ENCODE data around the gene STK32B.

STK32B gene

DNA sequence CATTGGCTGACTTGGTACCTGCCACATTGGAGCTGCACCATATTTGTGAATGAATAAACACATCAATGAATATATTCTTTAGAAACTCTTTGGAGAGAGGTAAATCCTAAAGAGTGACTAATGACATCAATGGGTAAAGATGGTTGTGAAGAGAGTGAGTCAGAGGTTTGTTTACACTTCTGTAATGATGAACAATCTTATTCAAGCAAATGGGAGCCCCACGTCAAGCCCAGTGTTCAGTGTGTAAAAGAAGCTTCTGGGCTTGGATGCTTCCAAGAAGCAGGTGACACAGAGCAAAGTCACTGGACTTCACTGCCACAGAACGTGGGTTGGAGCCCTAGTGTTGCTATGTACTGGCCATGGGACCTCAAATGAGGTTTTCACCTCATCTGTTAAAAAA lies 319.0 kb downstream of the STK32B start:
- H3K4me1 ChIP-seq (ENCODE audit: control insufficient read depth, insufficient read depth, low read length): no peaks in the 10 kb centered on the region
- H3K4me3 ChIP-seq (ENCODE audit: low read length in 2 of 2): no peak overlapping the region
- H3K27ac ChIP-seq (ENCODE audit: low read length): no peak overlapping the region
- no peaks in the 10 kb centered on the region for H3K36me3 ChIP-seq (ENCODE audit: control insufficient read depth in 2 of 2, insufficient read depth in 2 of 2, low read length in 2 of 2)
- peaks cover 0 to 10% of the 10 kb centered on the region in 2 donors for H3K9me3 ChIP-seq (ENCODE audit: control insufficient read depth in 2 of 2, low read length in 2 of 2)
- H3K27me3 ChIP-seq (ENCODE audit: control insufficient read depth in 1 of 2, insufficient read depth in 2 of 2, low read length in 2 of 2): no peaks in the 10 kb centered on the region
- H3K9ac ChIP-seq (ENCODE audit: low read length in 2 of 2): no peak overlapping the region

DNA sequence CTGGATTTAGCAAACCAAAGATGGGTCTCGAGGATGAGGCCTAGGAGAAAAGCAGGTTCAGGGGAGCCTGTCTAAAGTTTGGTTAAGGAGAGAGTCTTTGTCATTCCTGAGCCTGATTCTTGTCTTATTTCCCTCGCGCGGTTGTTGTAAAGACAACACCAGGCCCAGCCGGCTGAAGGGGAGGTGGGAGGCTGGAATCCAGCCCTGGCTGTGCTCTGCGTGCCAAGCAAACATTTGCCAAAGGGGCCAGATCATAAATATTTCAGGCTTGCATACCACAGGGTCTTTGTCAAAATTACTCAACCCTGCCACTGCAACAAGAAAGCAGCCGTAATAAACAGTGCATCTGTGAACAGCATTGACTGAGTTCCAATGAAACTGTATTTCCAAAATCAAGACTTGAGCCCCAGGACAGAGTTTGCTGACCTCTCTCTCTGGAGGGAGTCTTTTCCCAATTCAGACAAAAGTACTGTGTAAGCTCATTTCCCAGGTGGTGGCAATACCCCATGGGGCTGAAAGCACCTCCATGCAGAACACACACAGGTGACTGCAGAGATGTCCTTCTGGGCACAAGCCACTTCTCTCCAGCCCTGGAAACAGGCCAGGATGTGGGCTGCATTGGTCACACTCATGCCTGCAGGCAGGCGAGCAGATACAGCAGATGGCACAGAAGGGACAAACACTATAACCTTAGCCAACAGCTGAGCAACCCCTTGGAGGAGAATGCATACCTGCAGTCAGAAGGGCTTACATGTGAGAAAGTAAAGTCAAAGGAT lies 320.3 kb downstream of the STK32B start:
- no peak overlapping the region for H3K9ac ChIP-seq (ENCODE audit: low read length in 2 of 2)
- H3K27ac ChIP-seq (ENCODE audit: low read length): no peak overlapping the region
- H3K4me3 ChIP-seq (ENCODE audit: low read length in 2 of 2): no peak overlapping the region
- H3K9me3 ChIP-seq (ENCODE audit: control insufficient read depth in 2 of 2, low read length in 2 of 2): peaks cover 0 to 10% of the 10 kb centered on the region in 2 donors
- no peaks in the 10 kb centered on the region for H3K36me3 ChIP-seq (ENCODE audit: control insufficient read depth in 2 of 2, insufficient read depth in 2 of 2, low read length in 2 of 2)
- no peaks in the 10 kb centered on the region for H3K27me3 ChIP-seq (ENCODE audit: control insufficient read depth in 1 of 2, insufficient read depth in 2 of 2, low read length in 2 of 2)
- H3K4me1 ChIP-seq (ENCODE audit: control insufficient read depth, insufficient read depth, low read length): no peaks in the 10 kb centered on the region

DNA sequence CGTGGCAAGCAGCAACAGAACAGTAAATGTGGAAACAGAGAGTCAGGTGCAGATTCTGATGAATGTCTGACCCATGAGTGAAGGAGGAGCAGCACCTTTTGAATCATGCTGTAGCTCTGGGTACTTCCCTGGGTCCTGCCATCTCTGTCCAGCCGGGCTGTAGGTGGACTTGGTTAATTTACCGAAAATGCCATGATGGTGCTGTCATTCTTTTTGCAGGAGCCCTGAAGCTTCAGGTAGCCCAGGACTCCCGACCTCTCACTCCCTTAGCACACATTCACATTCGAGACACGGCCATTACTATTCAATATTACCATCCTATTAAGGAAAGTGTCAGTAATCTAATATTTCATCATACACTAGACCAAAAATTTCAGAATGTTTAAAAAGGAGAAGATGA lies 320.9 kb downstream of the STK32B start:
- no peak overlapping the region for H3K4me3 ChIP-seq (ENCODE audit: low read length in 2 of 2)
- H3K9me3 ChIP-seq (ENCODE audit: control insufficient read depth in 2 of 2, low read length in 2 of 2): peaks cover 0 to 10% of the 10 kb centered on the region in 2 donors
- H3K9ac ChIP-seq (ENCODE audit: low read length in 2 of 2): no peak overlapping the region
- no peak overlapping the region for H3K27ac ChIP-seq (ENCODE audit: low read length)
- no peaks in the 10 kb centered on the region for H3K4me1 ChIP-seq (ENCODE audit: control insufficient read depth, insufficient read depth, low read length)
- H3K27me3 ChIP-seq (ENCODE audit: control insufficient read depth in 1 of 2, insufficient read depth in 2 of 2, low read length in 2 of 2): no peaks in the 10 kb centered on the region
- no peaks in the 10 kb centered on the region for H3K36me3 ChIP-seq (ENCODE audit: control insufficient read depth in 2 of 2, insufficient read depth in 2 of 2, low read length in 2 of 2)

DNA sequence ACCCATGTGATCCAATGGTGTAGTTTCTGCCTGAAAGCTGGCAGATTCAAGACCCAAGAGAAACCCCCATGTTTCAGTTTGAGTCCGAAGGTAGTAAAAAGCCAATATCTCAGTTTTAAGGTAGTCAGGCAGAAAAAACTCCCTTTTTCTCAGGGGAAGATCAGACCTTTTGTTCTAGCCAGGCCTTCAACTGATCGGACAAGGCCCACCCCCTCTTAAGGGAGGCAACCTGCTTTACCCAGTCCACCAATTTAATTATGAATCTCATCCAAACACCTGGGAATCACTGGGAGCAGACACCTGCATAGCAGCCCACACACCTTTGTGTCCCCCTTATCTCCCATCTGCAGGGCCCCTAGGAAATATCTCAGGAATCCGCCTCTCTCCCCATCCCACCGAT lies 322.0 kb downstream of the STK32B start:
- no peak overlapping the region for H3K27ac ChIP-seq (ENCODE audit: low read length)
- H3K27me3 ChIP-seq (ENCODE audit: control insufficient read depth in 1 of 2, insufficient read depth in 2 of 2, low read length in 2 of 2): no peaks in the 10 kb centered on the region
- H3K4me1 ChIP-seq (ENCODE audit: control insufficient read depth, insufficient read depth, low read length): no peaks in the 10 kb centered on the region
- H3K9ac ChIP-seq (ENCODE audit: low read length in 2 of 2): no peak overlapping the region
- no peak overlapping the region for H3K4me3 ChIP-seq (ENCODE audit: low read length in 2 of 2)
- peaks cover 3 to 10% of the 10 kb centered on the region in 2 donors for H3K9me3 ChIP-seq (ENCODE audit: control insufficient read depth in 2 of 2, low read length in 2 of 2)
- H3K36me3 ChIP-seq (ENCODE audit: control insufficient read depth in 2 of 2, insufficient read depth in 2 of 2, low read length in 2 of 2): no peaks in the 10 kb centered on the region

DNA sequence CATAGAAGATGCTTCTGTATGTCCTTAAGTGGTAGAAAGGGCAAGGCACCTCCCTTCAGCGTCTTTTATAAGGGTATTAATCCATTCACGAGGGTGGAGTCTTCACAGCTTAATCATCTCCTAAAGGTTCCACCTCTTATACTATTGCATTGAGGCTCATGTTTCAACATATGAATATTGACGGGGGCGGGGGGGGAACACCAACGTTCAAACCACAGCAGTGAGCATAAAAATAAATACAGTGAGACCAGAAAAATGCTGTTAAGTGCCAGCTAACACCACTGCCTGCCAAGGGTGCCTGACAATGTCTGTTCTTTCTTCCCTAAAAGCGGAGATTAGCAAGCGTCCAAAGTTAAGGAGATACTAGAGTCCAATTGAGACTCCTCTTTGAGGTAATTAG lies 323.3 kb downstream of the STK32B start:
- peaks cover 3 to 10% of the 10 kb centered on the region in 2 donors for H3K9me3 ChIP-seq (ENCODE audit: control insufficient read depth in 2 of 2, low read length in 2 of 2)
- H3K4me3 ChIP-seq (ENCODE audit: low read length in 2 of 2): no peak overlapping the region
- H3K9ac ChIP-seq (ENCODE audit: low read length in 2 of 2): no peak overlapping the region
- no peaks in the 10 kb centered on the region for H3K4me1 ChIP-seq (ENCODE audit: control insufficient read depth, insufficient read depth, low read length)
- H3K27ac ChIP-seq (ENCODE audit: low read length): no peak overlapping the region
- no peaks in the 10 kb centered on the region for H3K27me3 ChIP-seq (ENCODE audit: control insufficient read depth in 1 of 2, insufficient read depth in 2 of 2, low read length in 2 of 2)
- no peaks in the 10 kb centered on the region for H3K36me3 ChIP-seq (ENCODE audit: control insufficient read depth in 2 of 2, insufficient read depth in 2 of 2, low read length in 2 of 2)

DNA sequence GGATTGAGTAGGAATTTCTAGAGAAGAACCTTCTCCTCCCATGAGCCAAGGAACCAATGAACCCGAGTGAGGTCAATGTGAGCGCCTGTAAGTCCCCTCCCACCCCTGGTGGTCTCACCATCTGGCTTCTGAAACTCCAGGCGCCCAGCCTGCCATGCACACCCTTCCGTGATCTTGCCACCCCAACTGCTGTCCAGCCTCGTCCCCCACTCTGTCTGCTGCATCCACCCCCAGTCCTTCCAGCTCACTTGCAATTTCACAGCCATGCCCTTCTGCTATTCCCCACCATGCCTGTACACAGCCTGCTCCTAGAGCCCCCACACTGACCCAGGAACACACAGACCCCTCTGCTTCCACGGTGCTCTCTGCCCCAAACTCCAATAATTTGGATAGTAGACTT lies 323.7 kb downstream of the STK32B start:
- H3K4me1 ChIP-seq (ENCODE audit: control insufficient read depth, insufficient read depth, low read length): no peaks in the 10 kb centered on the region
- no peaks in the 10 kb centered on the region for H3K27me3 ChIP-seq (ENCODE audit: control insufficient read depth in 1 of 2, insufficient read depth in 2 of 2, low read length in 2 of 2)
- no peak overlapping the region for H3K9ac ChIP-seq (ENCODE audit: low read length in 2 of 2)
- peaks cover 3 to 10% of the 10 kb centered on the region in 2 donors for H3K9me3 ChIP-seq (ENCODE audit: control insufficient read depth in 2 of 2, low read length in 2 of 2)
- no peak overlapping the region for H3K4me3 ChIP-seq (ENCODE audit: low read length in 2 of 2)
- H3K27ac ChIP-seq (ENCODE audit: low read length): no peak overlapping the region
- H3K36me3 ChIP-seq (ENCODE audit: control insufficient read depth in 2 of 2, insufficient read depth in 2 of 2, low read length in 2 of 2): no peaks in the 10 kb centered on the region

DNA sequence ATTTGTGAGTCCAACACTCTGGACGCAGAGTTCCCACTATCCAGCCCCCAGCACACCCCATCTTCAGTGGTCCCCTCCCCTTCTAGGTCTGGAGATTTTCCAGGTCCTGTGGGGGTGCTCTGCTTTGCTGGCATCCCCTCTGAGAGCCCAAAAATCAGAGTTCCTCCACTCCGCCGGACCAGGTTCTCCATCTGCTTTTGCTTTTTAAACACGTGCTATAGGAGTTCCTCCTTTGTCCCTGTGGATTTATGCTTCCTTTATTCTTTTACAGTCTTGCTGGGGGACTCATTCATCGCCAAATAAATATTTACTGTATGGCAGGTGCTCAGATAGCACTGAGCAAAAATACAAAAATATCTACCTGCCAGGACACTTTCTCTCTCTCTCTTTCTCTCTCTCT lies 324.7 kb downstream of the STK32B start:
- no peaks in the 10 kb centered on the region for H3K36me3 ChIP-seq (ENCODE audit: control insufficient read depth in 2 of 2, insufficient read depth in 2 of 2, low read length in 2 of 2)
- peaks cover 3 to 10% of the 10 kb centered on the region in 2 donors for H3K9me3 ChIP-seq (ENCODE audit: control insufficient read depth in 2 of 2, low read length in 2 of 2)

DNA sequence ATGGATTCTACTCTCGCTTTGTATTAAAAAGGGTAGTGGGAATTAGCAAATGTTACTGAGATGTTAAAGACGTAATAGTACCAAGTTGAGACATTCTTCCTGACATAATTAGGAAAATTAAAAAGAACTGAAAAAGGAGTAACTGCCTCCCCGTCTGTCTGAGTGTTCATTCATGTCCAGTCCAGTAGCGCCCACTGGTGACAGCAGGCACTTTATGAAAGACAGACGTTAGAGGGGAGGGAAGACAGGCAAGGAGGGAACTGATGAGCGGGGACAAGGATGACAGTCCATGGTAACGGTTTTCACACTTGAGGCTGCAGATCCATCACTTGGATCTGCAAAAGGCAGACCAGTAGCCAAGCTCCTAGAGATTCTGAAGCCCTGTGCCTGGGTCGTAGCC lies 326.7 kb downstream of the STK32B start:
- H3K4me1 ChIP-seq (ENCODE audit: control insufficient read depth, insufficient read depth, low read length): no peaks in the 10 kb centered on the region
- peaks cover 3 to 8% of the 10 kb centered on the region in 2 donors for H3K9me3 ChIP-seq (ENCODE audit: control insufficient read depth in 2 of 2, low read length in 2 of 2)
- no peaks in the 10 kb centered on the region for H3K27me3 ChIP-seq (ENCODE audit: control insufficient read depth in 1 of 2, insufficient read depth in 2 of 2, low read length in 2 of 2)
- no peak overlapping the region for H3K9ac ChIP-seq (ENCODE audit: low read length in 2 of 2)
- H3K36me3 ChIP-seq (ENCODE audit: control insufficient read depth in 2 of 2, insufficient read depth in 2 of 2, low read length in 2 of 2): no peaks in the 10 kb centered on the region
- H3K27ac ChIP-seq (ENCODE audit: low read length): no peak overlapping the region
- H3K4me3 ChIP-seq (ENCODE audit: low read length in 2 of 2): no peak overlapping the region

More for the DNA sequence above, 324.7 kb downstream of the STK32B start:
- H3K27me3 ChIP-seq (ENCODE audit: control insufficient read depth in 1 of 2, insufficient read depth in 2 of 2, low read length in 2 of 2): no peaks in the 10 kb centered on the region
- no peak overlapping the region for H3K4me3 ChIP-seq (ENCODE audit: low read length in 2 of 2)
- no peaks in the 10 kb centered on the region for H3K4me1 ChIP-seq (ENCODE audit: control insufficient read depth, insufficient read depth, low read length)
- H3K27ac ChIP-seq (ENCODE audit: low read length): no peak overlapping the region
- H3K9ac ChIP-seq (ENCODE audit: low read length in 2 of 2): no peak overlapping the region

DNA sequence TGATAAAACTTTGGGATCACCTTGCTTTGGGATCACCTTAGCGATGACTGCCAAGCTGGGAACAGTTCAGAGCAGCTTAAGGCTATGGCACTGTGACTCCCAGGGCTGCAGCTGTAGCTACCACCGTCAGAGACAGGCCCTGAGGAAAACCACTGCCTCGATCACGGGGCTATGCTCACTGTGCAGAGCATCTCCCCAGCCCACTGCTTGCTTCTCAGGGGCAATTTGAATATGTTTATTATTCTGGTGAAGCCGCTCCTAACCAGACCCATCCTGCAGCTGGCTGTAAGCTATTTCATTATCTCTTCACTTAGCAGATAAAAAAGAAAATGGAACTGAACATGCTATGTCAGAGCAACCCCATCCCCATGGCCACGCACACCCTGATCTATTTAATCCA lies 328.6 kb downstream of the STK32B start:
- no peaks in the 10 kb centered on the region for H3K36me3 ChIP-seq (ENCODE audit: control insufficient read depth in 2 of 2, insufficient read depth in 2 of 2, low read length in 2 of 2)
- H3K9me3 ChIP-seq (ENCODE audit: control insufficient read depth in 2 of 2, low read length in 2 of 2): peaks cover 0 to 3% of the 10 kb centered on the region in 2 donors
- H3K4me1 ChIP-seq (ENCODE audit: control insufficient read depth, insufficient read depth, low read length): no peaks in the 10 kb centered on the region
- H3K27me3 ChIP-seq (ENCODE audit: control insufficient read depth in 1 of 2, insufficient read depth in 2 of 2, low read length in 2 of 2): no peaks in the 10 kb centered on the region
- no peak overlapping the region for H3K4me3 ChIP-seq (ENCODE audit: low read length in 2 of 2)
- H3K27ac ChIP-seq (ENCODE audit: low read length): no peak overlapping the region
- H3K9ac ChIP-seq (ENCODE audit: low read length in 2 of 2): no peak overlapping the region

DNA sequence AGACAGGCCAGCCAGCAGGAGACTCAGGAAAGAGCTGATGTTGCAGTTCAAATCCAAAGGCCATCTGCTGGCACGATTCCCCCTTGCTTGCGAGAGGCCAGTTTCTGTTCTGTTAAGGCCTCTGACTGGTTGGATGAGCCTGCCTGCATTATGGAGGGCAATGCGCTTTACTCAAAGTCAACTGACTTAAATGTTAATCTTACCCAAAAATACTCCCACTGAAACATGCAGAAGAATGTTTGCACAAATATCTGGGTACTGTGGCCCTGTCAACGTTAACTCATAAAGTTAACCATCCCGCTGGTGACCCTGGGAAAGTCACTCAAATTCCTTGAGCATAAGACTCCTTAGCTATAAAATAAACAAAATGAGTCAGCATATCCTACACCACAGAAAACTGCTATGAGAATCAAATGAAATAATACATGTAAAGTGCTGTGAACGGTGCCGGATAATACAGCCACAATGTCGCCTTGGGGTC lies 330.7 kb downstream of the STK32B start:
- Histone ChIP-seq H3K9ac (ENCODE audit: low read length in 2 of 2) (no peak overlapping the region), H3K4me1 (ENCODE audit: control insufficient read depth, insufficient read depth, low read length) (no peaks in the 10 kb centered on the region), H3K27ac (ENCODE audit: low read length) (no peak overlapping the region), H3K4me3 (ENCODE audit: low read length in 2 of 2) (no peak overlapping the region), H3K36me3 (ENCODE audit: control insufficient read depth in 2 of 2, insufficient read depth in 2 of 2, low read length in 2 of 2) (no peaks in the 10 kb centered on the region), H3K27me3 (ENCODE audit: control insufficient read depth in 1 of 2, insufficient read depth in 2 of 2, low read length in 2 of 2) (no peaks in the 10 kb centered on the region), H3K9me3 (ENCODE audit: control insufficient read depth in 2 of 2, low read length in 2 of 2) (peaks cover 0 to 3% of the 10 kb centered on the region in 2 donors)

DNA sequence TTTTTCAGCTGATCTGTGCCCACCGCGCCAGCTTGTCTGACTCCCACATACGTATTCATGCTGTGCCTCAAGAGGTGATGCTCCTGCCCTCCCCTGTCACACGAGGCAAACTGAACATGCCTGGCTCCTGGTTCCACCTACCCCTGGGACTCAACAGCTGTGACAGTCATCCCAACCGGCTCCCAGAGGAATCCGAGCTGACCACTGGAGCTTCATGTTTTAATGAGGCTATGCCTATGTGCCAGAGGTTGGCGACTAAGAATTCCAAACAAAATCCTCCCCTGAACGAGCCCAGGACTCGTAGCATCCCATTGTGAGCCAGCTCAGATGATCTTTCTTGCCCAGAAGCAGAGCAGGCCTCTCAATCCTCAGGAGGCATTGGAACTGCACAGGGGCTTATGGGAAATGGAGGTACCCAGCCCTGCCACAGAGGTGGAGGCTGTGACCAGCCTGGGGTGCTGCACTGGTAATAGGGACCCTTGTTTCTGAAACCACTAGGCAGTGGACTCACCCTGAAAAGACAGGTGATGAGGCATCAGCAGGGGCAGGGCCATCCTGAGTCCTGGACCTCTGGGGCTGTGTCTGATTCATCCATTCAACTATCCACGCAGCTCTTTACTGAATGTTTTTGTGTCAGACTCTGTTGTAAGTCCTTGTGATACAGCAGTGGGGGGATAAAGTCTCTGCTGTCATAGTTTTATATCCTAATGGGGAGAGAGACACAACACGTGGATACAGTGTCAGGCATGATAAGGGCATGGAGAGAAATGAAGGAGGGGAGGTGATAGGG lies 332.1 kb downstream of the STK32B start:
- Histone ChIP-seq H3K36me3 (ENCODE audit: control insufficient read depth in 2 of 2, insufficient read depth in 2 of 2, low read length in 2 of 2) (no peaks in the 10 kb centered on the region), H3K4me1 (ENCODE audit: control insufficient read depth, insufficient read depth, low read length) (no peaks in the 10 kb centered on the region), H3K9ac (ENCODE audit: low read length in 2 of 2) (no peak overlapping the region), H3K27ac (ENCODE audit: low read length) (no peak overlapping the region), H3K9me3 (ENCODE audit: control insufficient read depth in 2 of 2, low read length in 2 of 2) (no peaks in the 10 kb centered on the region), H3K27me3 (ENCODE audit: control insufficient read depth in 1 of 2, insufficient read depth in 2 of 2, low read length in 2 of 2) (no peaks in the 10 kb centered on the region), H3K4me3 (ENCODE audit: low read length in 2 of 2) (no peak overlapping the region)

Measured in stomach smooth muscle (tissue), 2 donors.